Testis (tissue), 2 donors: Measurements from ENCODE around the gene NPSR1.
"Not testable (repeated sequence)": the region's sequence is repeated elsewhere in the genome, so short reads cannot be mapped to it uniquely, and the experiment has no call there.

Source experiments
- CTCF ChIP-seq, 3 experiments: fragments of 450-650 bp in 2 of 3; fragments of 200-600 bp in 1 of 3; sonication (generic) in 1 of 3; IDR thresholded peaks; one replicate each; pipeline ENCODE4 v1.5.1; 2016 to 2019; ENCODE audit warnings: antibody characterized with exemption in 3 of 3, mild to moderate bottlenecking in 2 of 3, moderate library complexity in 1 of 3
- POLR2A ChIP-seq: fragments of 450-650 bp; IDR thresholded peaks from one replicate; pipeline ENCODE4 v1.6.1; 2017; ENCODE audit warnings: antibody characterized with exemption, mild to moderate bottlenecking, moderate library complexity

- TF ChIP-seq CTCF (IDR thresholded peaks at IDR 0.05); POLR2A: not testable (repeated sequence)
Measured at GRCh38 chr7:34859281-34859680, 201.3 kb downstream of the NPSR1 start.
